Stimulated activated CD4-positive, alpha-beta T cell treated with anti-CD3 and anti-CD28 coated beads, Interleukin-15, amount 100 ng/mL, for 48 hours (primary cell): Measurements from ENCODE around the gene AMHR2.

Experiments used
- DNase-seq, 2 donors: peaks; one replicate each; pipeline ENCODE4 v3.0.0-alpha.2; 2020; ENCODE audit warnings: low read depth in 2 of 2

Gene AMHR2

GRCh38 chr12:53452159-53453077, 28.8 kb downstream of the AMHR2 start:
- peak; percentile 54 to 58 for DNase-seq

DNA sequence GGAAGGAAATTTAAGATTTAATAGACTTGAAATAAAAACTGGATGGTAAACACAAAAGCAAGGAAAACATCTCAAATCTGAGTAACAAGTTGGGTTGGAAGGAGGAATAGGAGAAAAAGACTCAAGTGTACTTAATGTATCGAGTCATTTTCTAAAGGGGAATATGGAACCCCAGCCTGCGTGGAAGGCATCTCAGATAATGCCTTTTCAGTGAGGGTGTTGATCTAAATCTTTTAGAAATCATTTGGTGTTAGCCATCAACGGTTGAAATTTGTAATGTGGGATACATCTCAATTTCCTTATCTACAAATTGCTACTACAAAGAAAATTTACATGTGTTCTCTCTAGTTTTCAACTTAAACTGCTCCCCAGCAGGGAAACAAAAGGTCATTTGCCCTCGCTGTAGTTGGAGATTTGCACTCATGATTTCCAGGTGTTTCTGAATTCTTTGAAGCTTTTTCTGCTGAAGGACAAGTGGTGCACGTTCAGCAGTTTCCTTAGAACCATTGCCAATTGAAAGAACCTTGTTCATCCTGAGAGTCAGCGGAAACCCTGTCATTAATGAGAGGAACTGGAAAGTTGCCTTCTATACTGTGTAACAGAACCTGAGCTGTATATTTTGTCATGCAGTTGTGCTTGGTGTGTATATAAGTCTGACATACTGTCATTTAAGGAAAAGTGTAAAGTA, 30.4 kb downstream of the AMHR2 start:
- DNase-seq: no peak

DNA sequence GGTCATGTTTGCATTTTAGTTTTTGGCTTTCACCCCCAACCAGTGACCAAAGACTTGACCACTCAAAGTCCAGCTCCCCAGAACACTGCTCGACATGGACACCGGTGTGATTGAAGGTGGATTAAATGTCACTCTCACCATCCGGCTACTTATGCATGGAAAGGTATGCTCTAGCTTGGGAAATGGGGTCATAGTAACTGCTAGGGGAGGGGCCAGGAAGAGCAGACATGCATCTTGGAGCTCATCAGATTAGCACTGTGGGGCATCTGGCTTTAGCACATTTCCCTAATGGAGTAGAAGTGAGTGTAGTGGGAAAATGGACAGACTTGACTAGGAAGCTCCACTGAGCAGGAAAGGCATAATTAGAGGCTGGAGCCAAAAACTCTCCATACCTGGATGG, 31.1 kb downstream of the AMHR2 start:
- DNase-seq: no peak

GRCh38 chr12:53456654-53457366, 33.2 kb downstream of the AMHR2 start:
- DNase-seq: no peak

GRCh38 chr12:53459097-53459496, 35.4 kb downstream of the AMHR2 start:
- no peak for DNase-seq

DNA sequence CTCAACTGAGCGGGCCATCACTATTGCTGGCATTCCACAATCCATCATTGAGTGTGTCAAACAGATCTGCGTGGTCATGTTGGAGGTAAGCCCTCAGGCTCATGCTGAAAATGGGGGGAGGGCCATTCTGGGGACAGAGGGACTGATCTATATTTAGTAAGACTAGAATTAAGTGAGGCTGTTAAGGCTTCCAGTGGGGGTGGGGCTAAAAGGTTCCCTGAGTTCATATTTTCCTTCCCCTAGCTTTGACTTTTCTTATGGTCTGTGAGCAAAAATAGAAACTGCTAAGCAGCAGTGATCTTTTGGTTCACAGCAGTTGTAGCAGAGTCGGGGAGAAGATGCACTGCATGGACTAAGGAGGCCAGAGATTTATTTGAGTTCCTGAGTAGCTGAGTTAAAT, 37.4 kb downstream of the AMHR2 start:
- no peak for DNase-seq

GRCh38 chr12:53461591-53461990, 37.9 kb downstream of the AMHR2 start:
- DNase-seq: no peak

DNA sequence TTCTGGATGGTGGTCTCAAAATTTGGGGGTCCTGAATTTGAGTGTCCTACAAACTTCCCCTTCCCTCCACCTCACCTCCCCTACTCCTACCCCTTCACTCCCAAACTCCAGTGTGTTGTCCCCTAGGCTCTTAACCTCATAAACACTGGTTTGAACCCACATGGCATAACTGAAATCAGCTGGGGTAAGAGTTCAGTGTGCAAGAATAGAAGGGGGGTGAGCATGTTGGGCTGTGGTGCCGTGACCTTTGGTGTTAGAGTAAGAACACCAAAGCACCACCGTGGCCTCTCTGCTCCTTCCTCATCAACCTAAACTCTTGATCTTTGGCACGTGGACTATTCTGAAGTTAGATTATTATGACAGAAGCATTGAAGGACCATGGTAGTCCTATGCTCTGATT, 39.3 kb downstream of the AMHR2 start:
- no peak for DNase-seq

GRCh38 chr12:53463802-53464560, 40.3 kb downstream of the AMHR2 start:
- no peak for DNase-seq

DNA sequence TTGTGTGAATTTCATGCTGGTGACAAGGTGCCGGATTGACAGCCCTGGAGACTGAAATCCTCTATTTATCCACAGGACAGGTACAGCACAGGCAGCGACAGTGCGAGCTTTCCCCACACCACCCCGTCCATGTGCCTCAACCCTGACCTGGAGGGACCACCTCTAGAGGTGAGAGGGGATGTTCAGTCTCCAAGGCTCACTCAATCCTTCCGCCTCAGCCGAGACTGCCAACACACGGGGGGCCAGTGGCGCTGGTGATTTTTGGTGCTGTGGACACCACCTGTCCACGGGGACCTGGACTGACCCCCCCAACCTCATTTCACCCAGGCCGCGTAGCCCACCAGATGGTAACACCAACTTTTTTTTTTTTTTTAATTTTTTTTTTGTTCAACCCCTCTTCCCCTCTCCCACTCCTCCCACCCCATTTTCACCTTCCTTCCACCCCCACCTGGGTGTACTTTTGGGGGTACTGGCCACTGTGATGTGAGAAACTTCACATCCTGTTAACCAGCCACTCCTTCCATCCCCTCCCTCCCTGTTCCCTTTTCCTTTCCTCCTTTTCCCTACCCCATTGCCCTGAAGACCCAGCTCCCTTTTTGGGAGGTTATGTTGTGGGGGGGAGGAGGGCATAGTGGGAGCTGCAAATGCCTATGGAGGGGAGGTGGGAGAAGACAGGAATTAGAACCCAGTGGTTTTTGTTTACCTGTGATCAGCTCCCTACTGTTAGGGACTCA, 41.2 kb downstream of the AMHR2 start:
- no peak for DNase-seq

DNA sequence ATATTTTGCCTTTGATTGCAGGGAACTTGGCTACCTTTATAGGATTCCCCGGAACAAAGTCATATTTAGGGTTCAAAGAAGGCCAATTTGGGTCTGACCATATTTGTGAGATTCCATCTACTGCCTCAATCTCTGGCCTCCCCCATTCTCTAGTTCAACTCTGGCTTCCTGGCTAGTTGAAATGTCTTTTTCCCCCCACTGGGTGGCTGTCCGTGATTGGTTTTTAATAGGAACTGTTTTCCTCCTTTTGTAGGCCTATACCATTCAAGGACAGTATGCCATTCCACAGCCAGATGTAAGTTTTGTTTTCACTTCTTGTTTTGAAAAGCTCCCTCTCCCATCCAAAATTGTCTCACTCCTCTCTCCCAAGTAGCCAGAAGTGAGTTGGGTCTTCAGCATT, 42.0 kb downstream of the AMHR2 start:
- no peak for DNase-seq

GRCh38 chr12:53466640-53467039, 43.0 kb downstream of the AMHR2 start:
- DNase-seq: no peak

DNA sequence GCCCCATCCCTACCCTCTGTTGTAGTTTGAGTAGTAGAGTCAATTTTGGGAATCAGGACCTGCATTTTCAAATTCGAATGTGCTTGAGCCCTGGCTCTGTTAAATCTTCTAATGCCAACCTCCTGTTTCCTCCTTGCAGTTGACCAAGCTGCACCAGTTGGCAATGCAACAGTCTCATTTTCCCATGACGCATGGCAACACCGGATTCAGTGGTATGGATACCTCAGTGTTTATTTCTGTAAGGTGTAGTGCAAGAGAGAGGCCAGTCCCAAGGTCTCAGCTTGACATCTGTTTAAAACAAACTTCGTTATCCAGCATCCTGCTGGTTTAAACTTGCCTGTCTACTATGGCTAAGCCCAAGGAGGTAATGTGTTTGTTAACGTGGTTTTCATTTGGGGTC, 43.4 kb downstream of the AMHR2 start:
- no peak for DNase-seq

- DNase-seq: no peak
Measured at GRCh38 chr12:53467880-53468279, 44.2 kb downstream of the AMHR2 start.

- no peak for DNase-seq
Measured at GRCh38 chr12:53468282-53468681, 44.6 kb downstream of the AMHR2 start.

- DNase-seq: no peak
Measured at GRCh38 chr12:53472056-53472582, 48.5 kb downstream of the AMHR2 start.

- no peak for DNase-seq
Measured at GRCh38 chr12:53474077-53474476, 50.4 kb downstream of the AMHR2 start.

DNA sequence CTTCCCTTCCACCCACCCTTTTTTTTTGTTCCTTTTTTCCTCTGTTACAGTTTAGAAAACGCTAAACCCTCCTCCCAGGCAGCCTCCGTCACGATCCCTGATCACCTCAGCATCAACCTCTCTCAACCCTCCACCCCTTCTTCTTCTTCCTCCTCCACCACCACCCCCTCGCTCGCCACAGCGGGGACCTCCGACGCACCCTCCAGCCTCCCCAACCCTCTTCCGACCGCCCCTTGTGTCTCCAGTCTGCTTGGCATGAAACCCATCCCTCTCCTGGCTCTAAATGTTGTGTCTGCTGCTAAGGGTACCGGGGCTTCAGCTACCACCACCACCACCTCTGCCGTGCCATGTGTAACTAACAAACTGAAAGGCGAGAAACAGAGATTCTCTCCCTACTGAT, 51.2 kb downstream of the AMHR2 start:
- no peak for DNase-seq

DNA sequence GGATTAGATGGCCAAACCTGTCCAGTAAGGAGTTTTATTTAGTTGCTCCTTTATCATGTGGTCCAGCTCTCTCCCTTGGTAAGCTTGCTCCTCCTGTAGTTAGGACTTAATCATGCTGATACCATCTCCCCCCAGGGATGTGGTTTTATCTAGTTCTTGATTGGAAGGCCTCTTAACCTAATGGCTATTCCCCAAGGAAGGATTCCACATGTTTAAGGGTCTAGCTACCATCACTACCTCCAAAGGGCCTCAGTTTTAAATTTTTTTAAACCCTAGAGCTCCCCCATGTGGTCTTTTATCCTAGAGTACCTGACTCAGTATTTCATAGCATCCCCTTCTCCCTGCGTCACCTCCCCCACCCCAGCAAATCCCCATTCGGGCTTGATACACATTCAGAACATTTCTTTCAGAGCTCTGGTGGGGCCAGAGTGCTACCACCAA, 53.1 kb downstream of the AMHR2 start:
- DNase-seq: no peak

DNA sequence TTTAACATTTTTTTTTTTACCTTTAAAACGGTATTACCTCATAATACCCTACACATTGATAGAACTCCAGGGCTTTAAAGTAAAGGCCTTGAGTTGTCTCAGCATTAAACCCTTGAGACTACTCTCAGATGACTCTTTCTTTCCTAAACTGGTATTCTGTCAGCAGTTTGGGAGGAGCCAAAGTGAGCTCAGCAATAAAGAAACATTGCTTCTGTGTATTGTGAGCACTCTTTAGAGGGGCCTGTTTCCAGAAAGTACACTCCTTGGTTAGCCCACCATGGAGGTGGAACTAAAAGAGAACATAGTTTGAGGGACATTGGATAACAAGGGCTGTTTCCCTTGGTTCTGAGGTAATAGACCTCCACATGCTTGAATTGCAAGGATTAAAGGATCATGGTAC, 55.2 kb downstream of the AMHR2 start:
- DNase-seq: no peak

DNA sequence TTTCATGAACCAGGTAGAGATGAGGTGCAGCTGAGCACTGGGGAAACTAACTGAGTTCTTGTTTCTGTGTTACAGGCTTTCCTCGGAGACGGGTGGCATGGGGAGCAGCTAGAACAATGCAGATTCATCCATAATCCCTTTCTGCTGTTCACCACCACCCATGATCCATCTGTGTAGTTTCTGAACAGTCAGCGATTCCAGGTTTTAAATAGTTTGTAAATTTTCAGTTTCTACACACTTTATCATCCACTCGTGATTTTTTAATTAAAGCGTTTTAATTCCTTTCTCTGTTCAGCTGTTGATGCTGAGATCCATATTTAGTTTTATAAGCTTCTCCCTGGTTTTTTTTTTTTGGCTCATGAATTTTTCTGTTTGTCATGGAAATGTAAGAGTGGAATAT, 55.7 kb downstream of the AMHR2 start:
- DNase-seq: no peak
